Gastrocnemius medialis (tissue), 4 donors: ENCODE measurements around the gene FGD5. TPM values are rescaled to one million over a fixed set of nuclear protein-coding genes. Genes with fewer than 3 reads are reported as not detected.

Source experiments
- ATAC-seq, 2 donors: fragments of 150-250 bp; one replicate each; pipeline ENCODE4 v1.9.1; 2016
- DNase-seq, 2 donors: peaks; one replicate each; pipeline ENCODE4 v3.0.0-alpha.2; 2019
- H3K27ac ChIP-seq, 4 donors: fragments of 200-600 bp; sonication (generic); 1 replicate in 1 of 4; 2 replicates in 3 of 4; pipeline ENCODE4 v1.5.1; 2016 to 2018; ENCODE audit warnings: mild to moderate bottlenecking in 2 of 4, moderate library complexity in 1 of 4
- H3K27me3 ChIP-seq, 3 donors: fragments of 200-600 bp; sonication (generic) in 2 of 3; 1 replicate in 1 of 3; 2 replicates in 2 of 3; pipeline versions ENCODE4 v1.5.1 to v1.6.0; 2016 to 2019; ENCODE audit warnings: mild to moderate bottlenecking in 1 of 3, moderate library complexity in 1 of 3
- H3K36me3 ChIP-seq, 2 donors: fragments of 200-600 bp; sonication (generic) in 1 of 2; one replicate each; pipeline ENCODE4 v1.5.1; 2017 to 2018
- H3K4me1 ChIP-seq, 2 donors: fragments of 200-600 bp; sonication (generic) in 1 of 2; one replicate each; pipeline ENCODE4 v1.5.1; 2016 to 2017; ENCODE audit warnings: mild to moderate bottlenecking in 2 of 2
- H3K4me3 ChIP-seq, 4 donors: fragments of 200-600 bp; sonication (generic) in 3 of 4; 1 replicate in 1 of 4; 2 replicates in 3 of 4; pipeline ENCODE4 v1.5.1; 2016 to 2019; ENCODE audit warnings: mild to moderate bottlenecking in 2 of 4
- H3K9me3 ChIP-seq, 3 donors: fragments of 200-600 bp; sonication (generic) in 2 of 3; 1 replicate in 1 of 3; 2 replicates in 2 of 3; pipeline ENCODE4 v1.5.1; 2016 to 2019
- POLR2A ChIP-seq, 2 donors: fragments of 450-650 bp; IDR thresholded peaks; one replicate each; pipeline ENCODE4 v1.6.1; 2017; ENCODE audit warnings: antibody characterized with exemption in 2 of 2, mild to moderate bottlenecking in 2 of 2, moderate library complexity in 2 of 2
- in situ Hi-C, 4 donors: fragments of 200-750 bp; cut with MboI; loops; one replicate each; pipeline versions ENCODE4 v1.15.0 to v1.8.0; 2017; ENCODE audit warnings: low sequenced_read_pairs in 4 of 4
- intact Hi-C: fragments of 100-400 bp; cut with DNase I; formaldehyde crosslinking; loops from one replicate; pipeline ENCODE4 v1.15.1; 2023; ENCODE audit warnings: low total_unique reads
- total RNA-seq, 4 donors: library from RNA; depleted of rRNA; stranded (reverse); fragments of >200 nt; gene quantifications; one replicate each; pipeline versions ENCODE4 v1.1.0 to v1.2.3, GENCODE V29; 2016
- TF ChIP-seq, protein P1 (sequence below), 5 experiments: fragments of 450-650 bp in 3 of 5; fragments of 200-600 bp in 2 of 5; sonication (generic) in 2 of 5; IDR thresholded peaks in 4 of 5; conservative IDR thresholded peaks in 1 of 5; 1 replicate in 4 of 5; 2 replicates in 1 of 5; pipeline ENCODE4 v1.5.1; 2016 to 2019; ENCODE audit warnings: antibody characterized with exemption in 5 of 5, mild to moderate bottlenecking in 3 of 5, moderate library complexity in 3 of 5

FGD5 gene
- total RNA-seq, 4 donors from 2014 or later = 4.4 to 8.4 (median 5.2) TPM

- Histone ChIP-seq H3K4me1 (no peaks in the 10 kb centered on the region), H3K27ac (no peak overlapping the region), H3K36me3 (no peaks in the 10 kb centered on the region), H3K9me3 (no peaks in the 10 kb centered on the region), H3K4me3 (no peak overlapping the region), H3K27me3 (peaks cover 0 to 3% (median 0%) of the 10 kb centered on the region in 3 donors)
- in situ Hi-C loops (loop anchor here in 1 of 4 donors (25.0 kb wide), 1 partner anchor 128 kb away; no protein-coding TSS in a partner anchor), intact Hi-C loops (loop anchor here (5.0 kb wide), 1 partner anchor 112 kb away; no protein-coding TSS in a partner anchor)
- TF ChIP-seq, protein P1, sequence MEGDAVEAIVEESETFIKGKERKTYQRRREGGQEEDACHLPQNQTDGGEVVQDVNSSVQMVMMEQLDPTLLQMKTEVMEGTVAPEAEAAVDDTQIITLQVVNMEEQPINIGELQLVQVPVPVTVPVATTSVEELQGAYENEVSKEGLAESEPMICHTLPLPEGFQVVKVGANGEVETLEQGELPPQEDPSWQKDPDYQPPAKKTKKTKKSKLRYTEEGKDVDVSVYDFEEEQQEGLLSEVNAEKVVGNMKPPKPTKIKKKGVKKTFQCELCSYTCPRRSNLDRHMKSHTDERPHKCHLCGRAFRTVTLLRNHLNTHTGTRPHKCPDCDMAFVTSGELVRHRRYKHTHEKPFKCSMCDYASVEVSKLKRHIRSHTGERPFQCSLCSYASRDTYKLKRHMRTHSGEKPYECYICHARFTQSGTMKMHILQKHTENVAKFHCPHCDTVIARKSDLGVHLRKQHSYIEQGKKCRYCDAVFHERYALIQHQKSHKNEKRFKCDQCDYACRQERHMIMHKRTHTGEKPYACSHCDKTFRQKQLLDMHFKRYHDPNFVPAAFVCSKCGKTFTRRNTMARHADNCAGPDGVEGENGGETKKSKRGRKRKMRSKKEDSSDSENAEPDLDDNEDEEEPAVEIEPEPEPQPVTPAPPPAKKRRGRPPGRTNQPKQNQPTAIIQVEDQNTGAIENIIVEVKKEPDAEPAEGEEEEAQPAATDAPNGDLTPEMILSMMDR (IDR thresholded peaks at IDR 0.05 in 4 of 5, conservative IDR thresholded peaks at IDR 0.05 in 1 of 5) = no peak
- no peak for TF ChIP-seq POLR2A (IDR thresholded peaks at IDR 0.05)
- DNase-seq (no peak), ATAC-seq (no peak)
Measured at GRCh38 chr3:14784087-14784681, 34.6 kb upstream of the FGD5 start.

DNA sequence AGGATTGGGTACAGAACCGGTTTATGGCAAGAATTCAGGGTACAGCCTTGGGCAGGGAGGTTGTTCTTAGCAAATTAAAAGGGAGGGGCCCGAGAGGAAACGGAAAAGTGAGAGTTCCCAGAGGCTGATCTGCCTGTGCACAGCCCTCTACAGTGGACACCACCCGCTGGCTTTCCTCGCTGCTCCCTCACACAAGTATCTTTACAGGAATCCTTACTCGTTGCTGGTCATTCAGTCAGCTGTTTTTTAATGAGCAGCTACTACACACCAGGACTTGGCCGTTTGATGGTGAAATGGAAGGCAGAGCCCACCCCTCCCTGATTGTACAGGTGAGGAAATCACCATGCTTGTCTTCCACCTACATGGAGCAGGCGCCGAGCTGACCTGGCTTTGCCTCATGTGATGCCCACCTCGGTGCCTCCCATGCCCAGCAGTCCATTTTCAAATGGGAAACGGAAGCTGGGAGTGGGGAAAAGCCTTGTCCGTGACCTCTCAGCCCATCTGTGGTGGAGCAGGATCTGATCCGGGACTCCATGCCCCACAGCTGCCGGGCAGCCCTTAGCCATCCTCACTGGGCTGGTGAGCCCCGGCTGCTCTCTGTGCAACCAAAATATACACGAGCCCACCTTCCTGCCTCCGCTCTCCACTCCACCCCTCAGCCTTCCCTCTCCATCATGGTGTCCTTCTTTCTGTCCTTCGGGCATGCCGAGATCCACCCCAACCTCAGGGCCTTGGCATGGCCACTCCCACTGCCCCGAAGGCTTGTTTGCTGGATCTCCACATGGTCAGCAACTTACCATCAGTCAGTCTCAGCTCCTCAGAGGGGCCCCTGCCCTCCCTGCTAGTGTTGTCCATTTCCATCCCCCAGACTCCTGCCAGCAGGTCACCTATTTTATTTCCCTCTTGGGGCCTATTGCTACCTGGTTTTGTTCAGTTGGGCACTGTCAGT is 33.3 kb upstream of the FGD5 start:
- no peak for DNase-seq

GRCh38 chr3:14786369-14786768 is 32.4 kb upstream of the FGD5 start:
- in situ Hi-C loops = loop anchor here in 1 of 4 donors (25.0 kb wide), 1 partner anchor 126 kb away; no protein-coding TSS in a partner anchor
- intact Hi-C loops = no loop called here
- no peak for DNase-seq
- Histone ChIP-seq H3K36me3 (no peaks in the 10 kb centered on the region), H3K27me3 (peaks cover 0 to 3% (median 0%) of the 10 kb centered on the region in 3 donors), H3K27ac (no peak overlapping the region), H3K9me3 (no peaks in the 10 kb centered on the region), H3K4me3 (no peak overlapping the region), H3K4me1 (no peaks in the 10 kb centered on the region)
- ATAC-seq = no peak
- TF ChIP-seq POLR2A (IDR thresholded peaks at IDR 0.05) = no peak
- TF ChIP-seq, protein P1 (IDR thresholded peaks at IDR 0.05 in 4 of 5, conservative IDR thresholded peaks at IDR 0.05 in 1 of 5) = no peak

More for the DNA sequence above, 33.3 kb upstream of the FGD5 start:
- ATAC-seq = no peak
- in situ Hi-C loops (loop anchor here in 1 of 4 donors (25.0 kb wide), 1 partner anchor 127 kb away; no protein-coding TSS in a partner anchor), intact Hi-C loops (no loop called here)
- Histone ChIP-seq H3K27me3 (peaks cover 0 to 3% (median 0%) of the 10 kb centered on the region in 3 donors), H3K4me3 (no peak overlapping the region), H3K36me3 (no peaks in the 10 kb centered on the region), H3K9me3 (no peaks in the 10 kb centered on the region), H3K4me1 (no peaks in the 10 kb centered on the region), H3K27ac (no peak overlapping the region)
- TF ChIP-seq, protein P1 (IDR thresholded peaks at IDR 0.05 in 4 of 5, conservative IDR thresholded peaks at IDR 0.05 in 1 of 5) = no peak
- no peak for TF ChIP-seq POLR2A (IDR thresholded peaks at IDR 0.05)

- in situ Hi-C loops = loop anchor here in 1 of 4 donors (25.0 kb wide), 1 partner anchor 125 kb away; no protein-coding TSS in a partner anchor
- H3K4me1 ChIP-seq = no peaks in the 10 kb centered on the region
- intact Hi-C loops = no loop called here
- no peak overlapping the region for H3K4me3 ChIP-seq
- H3K27ac ChIP-seq = no peak overlapping the region
- H3K36me3 ChIP-seq = no peaks in the 10 kb centered on the region
- no peaks in the 10 kb centered on the region for H3K9me3 ChIP-seq
- ATAC-seq = no peak
- H3K27me3 ChIP-seq = peaks cover 0 to 3% (median 0%) of the 10 kb centered on the region in 3 donors
- TF ChIP-seq, protein P1 (IDR thresholded peaks at IDR 0.05 in 4 of 5, conservative IDR thresholded peaks at IDR 0.05 in 1 of 5) = no peak
- TF ChIP-seq POLR2A (IDR thresholded peaks at IDR 0.05) = no peak
- no peak for DNase-seq
Measured at GRCh38 chr3:14787630-14788029, 31.1 kb upstream of the FGD5 start.
